Neural cell (in vitro differentiated cells): Measurements from ENCODE around the gene PTPRN2.

Experiments used
- EP300 ChIP-seq: fragments of 450-650 bp; conservative IDR thresholded peaks from 2 replicates; pipeline ENCODE4 v1.6.1; 2014; ENCODE audit warnings: antibody characterized with exemption, mild to moderate bottlenecking, moderate library complexity; ENCODE audit not compliant: poor library complexity, severe bottlenecking
- EZH2 ChIP-seq: fragments of 200-600, 300-800 bp; shearing (Covaris generic), sonication (generic); IDR thresholded peaks from 2 replicates; pipeline ENCODE4 v1.6.1; 2014; ENCODE audit warnings: antibody characterized with exemption, low read length, borderline replicate concordance, mild to moderate bottlenecking; ENCODE audit not compliant: insufficient read depth, poor library complexity, severe bottlenecking
- POLR2AphosphoS5 ChIP-seq: IDR thresholded peaks from 2 replicates; pipeline ENCODE4 v1.6.1; 2012
- TF ChIP-seq, protein P1 (sequence below): IDR thresholded peaks from 2 replicates; pipeline ENCODE4 v1.6.1; 2012; ENCODE audit warnings: borderline replicate concordance
- TF ChIP-seq, protein P2 (sequence below): fragments of 450-650 bp; IDR thresholded peaks from 2 replicates; pipeline ENCODE4 v1.5.1; 2014; ENCODE audit warnings: antibody characterized with exemption, mild to moderate bottlenecking, moderate library complexity; ENCODE audit not compliant: poor library complexity, severe bottlenecking

DNA sequence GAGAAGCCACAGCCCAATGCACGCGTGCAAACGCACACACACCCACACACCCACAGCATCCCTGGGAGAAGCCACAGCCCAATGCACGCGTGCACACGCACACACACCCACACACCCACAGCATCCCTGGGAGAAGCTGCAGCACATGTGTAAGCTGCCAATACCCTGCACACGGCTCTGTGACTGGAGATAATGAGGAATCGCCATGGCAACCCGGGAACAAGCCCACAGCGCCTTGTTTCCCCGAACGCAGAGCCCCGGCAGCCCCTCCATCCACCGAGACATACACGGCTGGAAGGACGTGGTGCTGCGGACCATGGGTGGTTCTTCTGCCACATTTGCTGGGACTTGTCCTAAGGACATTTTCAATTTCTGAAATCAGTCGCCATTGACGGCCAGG is 221.3 kb downstream of the PTPRN2 start:
- TF ChIP-seq, protein P1, sequence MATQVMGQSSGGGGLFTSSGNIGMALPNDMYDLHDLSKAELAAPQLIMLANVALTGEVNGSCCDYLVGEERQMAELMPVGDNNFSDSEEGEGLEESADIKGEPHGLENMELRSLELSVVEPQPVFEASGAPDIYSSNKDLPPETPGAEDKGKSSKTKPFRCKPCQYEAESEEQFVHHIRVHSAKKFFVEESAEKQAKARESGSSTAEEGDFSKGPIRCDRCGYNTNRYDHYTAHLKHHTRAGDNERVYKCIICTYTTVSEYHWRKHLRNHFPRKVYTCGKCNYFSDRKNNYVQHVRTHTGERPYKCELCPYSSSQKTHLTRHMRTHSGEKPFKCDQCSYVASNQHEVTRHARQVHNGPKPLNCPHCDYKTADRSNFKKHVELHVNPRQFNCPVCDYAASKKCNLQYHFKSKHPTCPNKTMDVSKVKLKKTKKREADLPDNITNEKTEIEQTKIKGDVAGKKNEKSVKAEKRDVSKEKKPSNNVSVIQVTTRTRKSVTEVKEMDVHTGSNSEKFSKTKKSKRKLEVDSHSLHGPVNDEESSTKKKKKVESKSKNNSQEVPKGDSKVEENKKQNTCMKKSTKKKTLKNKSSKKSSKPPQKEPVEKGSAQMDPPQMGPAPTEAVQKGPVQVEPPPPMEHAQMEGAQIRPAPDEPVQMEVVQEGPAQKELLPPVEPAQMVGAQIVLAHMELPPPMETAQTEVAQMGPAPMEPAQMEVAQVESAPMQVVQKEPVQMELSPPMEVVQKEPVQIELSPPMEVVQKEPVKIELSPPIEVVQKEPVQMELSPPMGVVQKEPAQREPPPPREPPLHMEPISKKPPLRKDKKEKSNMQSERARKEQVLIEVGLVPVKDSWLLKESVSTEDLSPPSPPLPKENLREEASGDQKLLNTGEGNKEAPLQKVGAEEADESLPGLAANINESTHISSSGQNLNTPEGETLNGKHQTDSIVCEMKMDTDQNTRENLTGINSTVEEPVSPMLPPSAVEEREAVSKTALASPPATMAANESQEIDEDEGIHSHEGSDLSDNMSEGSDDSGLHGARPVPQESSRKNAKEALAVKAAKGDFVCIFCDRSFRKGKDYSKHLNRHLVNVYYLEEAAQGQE, result no peak
- TF ChIP-seq EZH2, result no peak
- TF ChIP-seq, protein P2, sequence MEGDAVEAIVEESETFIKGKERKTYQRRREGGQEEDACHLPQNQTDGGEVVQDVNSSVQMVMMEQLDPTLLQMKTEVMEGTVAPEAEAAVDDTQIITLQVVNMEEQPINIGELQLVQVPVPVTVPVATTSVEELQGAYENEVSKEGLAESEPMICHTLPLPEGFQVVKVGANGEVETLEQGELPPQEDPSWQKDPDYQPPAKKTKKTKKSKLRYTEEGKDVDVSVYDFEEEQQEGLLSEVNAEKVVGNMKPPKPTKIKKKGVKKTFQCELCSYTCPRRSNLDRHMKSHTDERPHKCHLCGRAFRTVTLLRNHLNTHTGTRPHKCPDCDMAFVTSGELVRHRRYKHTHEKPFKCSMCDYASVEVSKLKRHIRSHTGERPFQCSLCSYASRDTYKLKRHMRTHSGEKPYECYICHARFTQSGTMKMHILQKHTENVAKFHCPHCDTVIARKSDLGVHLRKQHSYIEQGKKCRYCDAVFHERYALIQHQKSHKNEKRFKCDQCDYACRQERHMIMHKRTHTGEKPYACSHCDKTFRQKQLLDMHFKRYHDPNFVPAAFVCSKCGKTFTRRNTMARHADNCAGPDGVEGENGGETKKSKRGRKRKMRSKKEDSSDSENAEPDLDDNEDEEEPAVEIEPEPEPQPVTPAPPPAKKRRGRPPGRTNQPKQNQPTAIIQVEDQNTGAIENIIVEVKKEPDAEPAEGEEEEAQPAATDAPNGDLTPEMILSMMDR, result no peak
- peak; percentile 60 for TF ChIP-seq POLR2AphosphoS5
- TF ChIP-seq EP300, result peak; percentile 71
